GM23338 (cell line): ENCODE results near the gene USP2. TPM values are rescaled to one million over a fixed set of nuclear protein-coding genes. Genes with fewer than 3 reads are reported as not detected.

Source experiments
- ATAC-seq: fragments of 200-7000 bp; cut with Tn5 transposase; 3 replicates; pipeline ENCODE4 v1.9.1; 2020
- DNase-seq: peaks from one replicate; pipeline ENCODE4 v3.0.0-alpha.2; 2015; ENCODE audit warnings: low spot score
- H2AFZ ChIP-seq: fragments of 200-600 bp; sonication (generic); 2 replicates; pipeline ENCODE4 v1.8.0; 2016; ENCODE audit warnings: antibody characterized with exemption, mild to moderate bottlenecking, moderate library complexity
- H3F3A ChIP-seq: fragments of 200-600 bp; sonication (generic); replicated peaks from 2 replicates; pipeline ENCODE4 v1.8.0; 2017; ENCODE audit warnings: antibody characterized with exemption, mixed run types, low read depth
- H3K27ac ChIP-seq: fragments of 200-600 bp; sonication (generic); 2 replicates; pipeline ENCODE4 v1.6.1; 2016; ENCODE audit warnings: low read depth
- H3K27me3 ChIP-seq: fragments of 200-600 bp; sonication (generic); 2 replicates; pipeline ENCODE4 v1.8.0; 2016; ENCODE audit warnings: mild to moderate bottlenecking, mixed run types, moderate library complexity; ENCODE audit not compliant: insufficient read depth
- H3K36me3 ChIP-seq: fragments of 200-600 bp; sonication (generic); 2 replicates; pipeline ENCODE4 v1.8.0; 2016; ENCODE audit warnings: mild to moderate bottlenecking; ENCODE audit not compliant: insufficient read depth
- H3K4me1 ChIP-seq: fragments of 200-600 bp; sonication (generic); 2 replicates; pipeline ENCODE4 v1.8.0; 2016; ENCODE audit warnings: mild to moderate bottlenecking, moderate library complexity; ENCODE audit not compliant: insufficient read depth
- H3K4me2 ChIP-seq: fragments of 200-600 bp; sonication (generic); 2 replicates; pipeline ENCODE4 v1.7.1; 2017; ENCODE audit warnings: mixed run types
- H3K4me3 ChIP-seq: fragments of 200-600 bp; sonication (generic); 2 replicates; pipeline ENCODE4 v1.6.1; 2016; ENCODE audit warnings: mixed run types
- H3K79me2 ChIP-seq: fragments of 200-600 bp; sonication (generic); replicated peaks from 2 replicates; pipeline ENCODE4 v1.8.0; 2017; ENCODE audit warnings: mild to moderate bottlenecking; ENCODE audit not compliant: insufficient read depth
- H3K9me2 ChIP-seq: fragments of 200-600 bp; sonication (generic); 2 replicates; pipeline ENCODE4 v1.8.0; 2017; ENCODE audit not compliant: insufficient read depth
- H4K20me1 ChIP-seq: fragments of 200-600 bp; sonication (generic); replicated peaks from 2 replicates; pipeline ENCODE4 v1.8.0; 2017; ENCODE audit warnings: mild to moderate bottlenecking; ENCODE audit not compliant: insufficient read depth
- H3K27ac Mint-ChIP-seq: 2 replicates; pipeline ENCODE4 v1.8.0; 2020; ENCODE audit warnings: inconsistent platforms, mild to moderate bottlenecking, moderate library complexity, mixed read lengths
- H3K27me3 Mint-ChIP-seq: 3 replicates; pipeline ENCODE4 v1.8.0; 2022; ENCODE audit warnings: low read depth, mild to moderate bottlenecking, moderate library complexity, mixed read lengths, inconsistent platforms; ENCODE audit not compliant: insufficient read depth, poor library complexity
- H3K36me3 Mint-ChIP-seq: 3 replicates; pipeline ENCODE4 v1.8.0; 2021; ENCODE audit warnings: low read depth, mild to moderate bottlenecking, inconsistent platforms, moderate library complexity, mixed read lengths
- H3K4me1 Mint-ChIP-seq: 3 replicates; pipeline ENCODE4 v1.8.0; 2020; ENCODE audit warnings: mild to moderate bottlenecking, inconsistent platforms, mixed read lengths
- H3K4me3 Mint-ChIP-seq: 3 replicates; pipeline ENCODE4 v1.8.0; 2021; ENCODE audit warnings: moderate library complexity, mild to moderate bottlenecking, inconsistent platforms, mixed read lengths
- H3K9me3 Mint-ChIP-seq: 3 replicates; pipeline ENCODE4 v1.8.0; 2020; ENCODE audit warnings: moderate library complexity, mild to moderate bottlenecking, inconsistent platforms, mixed read lengths
- ETS1 ChIP-seq: IDR thresholded peaks from 2 replicates; pipeline ENCODE4 v1.6.1; 2016; ENCODE audit warnings: antibody characterized with exemption
- EZH2 ChIP-seq: fragments of 200-600 bp; sonication (generic); IDR thresholded peaks from one replicate; pipeline ENCODE4 v1.8.0; 2017; ENCODE audit warnings: antibody characterized with exemption, mild to moderate bottlenecking, low read depth; ENCODE audit not compliant: unreplicated experiment
- NANOG ChIP-seq: IDR thresholded peaks from 2 replicates; pipeline ENCODE4 v1.6.1; 2016; ENCODE audit warnings: antibody characterized with exemption, borderline replicate concordance
- POLR2AphosphoS5 ChIP-seq: IDR thresholded peaks from 2 replicates; pipeline ENCODE4 v1.6.1; 2016; ENCODE audit warnings: antibody characterized with exemption, low read depth
- REST ChIP-seq: IDR thresholded peaks from one replicate; pipeline ENCODE4 v1.6.1; 2018; ENCODE audit warnings: antibody characterized with exemption; ENCODE audit not compliant: unreplicated experiment
- STAT1 ChIP-seq: IDR thresholded peaks from one replicate; pipeline ENCODE4 v1.6.1; 2016; ENCODE audit warnings: antibody characterized with exemption; ENCODE audit not compliant: unreplicated experiment
- polyA plus RNA-seq: library from polyadenylated mRNA; unstranded; fragments of >200 nt; fragmentation: Nextera tagmentation; extraction: Ambion mirVana; gene quantifications from 2 replicates; pipeline ENCODE4 v1.2.1, GENCODE V29; 2016
- total RNA-seq: library from RNA; depleted of rRNA; stranded (reverse); fragments of >200 nt; shearing (Covaris generic); gene quantifications from 2 replicates; pipeline ENCODE4 v1.2.3, GENCODE V29; 2014

USP2 gene
- total and polyA plus RNA-seq, 2 experiments from 2014 or later, result 4.9 to 5.0 TPM

GRCh38 chr11:119421941-119422808 is 40.7 kb upstream of the USP2 start:
- Histone ChIP-seq H3K79me2 (peaks cover 40% of the 10 kb centered on the region), H3K36me3 (peaks cover 20% of the 10 kb centered on the region), H3K9me2 (no peaks in the 10 kb centered on the region), H3K4me1 (peaks cover 44% of the 10 kb centered on the region), H3F3A (peaks cover 40% of the 10 kb centered on the region), H4K20me1 (peaks cover 10% of the 10 kb centered on the region), H3K27ac (peak overlapping the region; percentile 80), H2AFZ (no peak overlapping the region), H3K4me3 (peak overlapping the region; percentile 78), H3K4me2 (peak overlapping the region; percentile 74), H3K27me3 (no peaks in the 10 kb centered on the region)
- peak; percentile 53 for DNase-seq
- peaks cover 53% of the 10 kb centered on the region for H3K36me3 Mint-ChIP-seq
- peak; percentile 54 for ATAC-seq
- H3K4me1 Mint-ChIP-seq, result peaks cover 69% of the 10 kb centered on the region
- H3K27ac Mint-ChIP-seq, result peak overlapping the region; percentile 93
- peaks cover 35% of the 10 kb centered on the region for H3K27me3 Mint-ChIP-seq
- peaks cover 3% of the 10 kb centered on the region; the same call in 1 of the 3 replicates for H3K9me3 Mint-ChIP-seq
- H3K4me3 Mint-ChIP-seq, result peak overlapping the region; percentile 91
- TF ChIP-seq POLR2AphosphoS5, result peak; percentile 15
- TF ChIP-seq REST, result peak; percentile 14
- TF ChIP-seq EZH2, result no peak

- Mint-ChIP-seq H3K27ac (peak overlapping the region; percentile 93), H3K27me3 (peaks cover 37% of the 10 kb centered on the region), H3K4me1 (peaks cover 69% of the 10 kb centered on the region), H3K9me3 (no peaks in the 10 kb centered on the region; the same call in 2 of the 3 replicates), H3K4me3 (peak overlapping the region; percentile 91), H3K36me3 (peaks cover 59% of the 10 kb centered on the region)
- H3K4me1 ChIP-seq, result peaks cover 48% of the 10 kb centered on the region
- peak overlapping the region; percentile 74 for H3K4me2 ChIP-seq
- H3K4me3 ChIP-seq, result peak overlapping the region; percentile 78
- ATAC-seq (no peak), DNase-seq (peak; percentile 70)
- peaks cover 20% of the 10 kb centered on the region for H3K36me3 ChIP-seq
- H2AFZ ChIP-seq, result no peak overlapping the region
- peak overlapping the region; percentile 80 for H3K27ac ChIP-seq
- TF ChIP-seq STAT1 (no peak), ETS1 (peak; percentile 23; the same call in 1 of the 2 replicates), NANOG (peak; percentile 56; the same call in 1 of the 2 replicates)
- H3K79me2 ChIP-seq, result peaks cover 40% of the 10 kb centered on the region
- peaks cover 40% of the 10 kb centered on the region for H3F3A ChIP-seq
- H3K27me3 ChIP-seq, result no peaks in the 10 kb centered on the region
- H4K20me1 ChIP-seq, result peaks cover 10% of the 10 kb centered on the region
- no peaks in the 10 kb centered on the region for H3K9me2 ChIP-seq
These were observed 39.9 kb upstream of the USP2 start for GRCh38 chr11:119421351-119421750.
